RWPE1 (cell line): Measurements from ENCODE around the gene PDAP1.

ENCODE experiments used
- CTCF ChIA-PET: fragments of 350-600 bp; sonication (Branson Sonifier 250); formaldehyde crosslinking; extraction: SDS; loops from one replicate; lab custom pipeline; 2021; lab: Yijun Ruan, JAX
- POLR2A ChIA-PET: fragments of 400-600 bp; formaldehyde crosslinking; extraction: SDS; loops from one replicate; lab custom pipeline; 2020; ENCODE audit warnings: antibody characterized with exemption; ENCODE audit not compliant: low non-redundant PET; lab: Yijun Ruan, JAX
- DNase-seq: peaks from one replicate; pipeline ENCODE4 v3.0.0; 2012; ENCODE audit warnings: low spot score
- H3K27ac ChIP-seq: fragments of 450-650 bp; 2 replicates; pipeline ENCODE4 v1.5.1; 2017
- CTCF ChIP-seq: fragments of 450-650 bp; conservative IDR thresholded peaks from 2 replicates; pipeline ENCODE4 v1.5.1; 2017; ENCODE audit warnings: low read depth, mild to moderate bottlenecking

Gene PDAP1

GRCh38 chr7:99368750-99369389 is 39.5 kb downstream of the PDAP1 start:
- POLR2A ChIA-PET = no interaction called here
- DNase-seq = peak; percentile 37

GRCh38 chr7:99366646-99367045 is 41.8 kb downstream of the PDAP1 start:
- POLR2A ChIA-PET = no interaction called here
- DNase-seq = no peak
- H3K27ac ChIP-seq = peak overlapping the region; percentile 31
- no peak for TF ChIP-seq CTCF
- CTCF ChIA-PET = interaction anchor here (0.8 kb wide), 1 partner anchor 9 kb away, joined by 8 read pairs; no protein-coding TSS in a partner anchor

More at GRCh38 chr7:99368750-99369389, 39.5 kb downstream of the PDAP1 start:
- CTCF ChIA-PET = interaction anchor here (0.6 kb wide), 1 partner anchor 53 kb away, joined by 4 read pairs; no protein-coding TSS in a partner anchor
- H3K27ac ChIP-seq = peak overlapping the region; percentile 97
- no peak for TF ChIP-seq CTCF

- DNase-seq = peak; percentile 63
- POLR2A ChIA-PET = no interaction called here
- TF ChIP-seq CTCF = peak; percentile 80
- peak overlapping the region; percentile 41 for H3K27ac ChIP-seq
- CTCF ChIA-PET = interaction anchor here (0.5 to 0.8 kb wide), 9 partner anchors 8 to 138 kb away, joined by 3 to 8 read pairs (median 3); no protein-coding TSS in a partner anchor
Measured at GRCh38 chr7:99365318-99366141, 42.9 kb downstream of the PDAP1 start.

GRCh38 chr7:99363286-99363685 is 45.1 kb downstream of the PDAP1 start:
- POLR2A ChIA-PET = no interaction called here
- DNase-seq = no peak
- no peak overlapping the region for H3K27ac ChIP-seq
- TF ChIP-seq CTCF = no peak
- CTCF ChIA-PET = interaction anchor here (0.6 kb wide), 1 partner anchor 27 kb away, joined by 5 read pairs; no protein-coding TSS in a partner anchor

GRCh38 chr7:99362801-99363200 is 45.6 kb downstream of the PDAP1 start:
- no peak overlapping the region for H3K27ac ChIP-seq
- DNase-seq = no peak
- ChIA-PET CTCF (interaction anchor here (0.6 kb wide), 1 partner anchor 27 kb away, joined by 5 read pairs; no protein-coding TSS in a partner anchor), POLR2A (interaction anchor here (0.6 kb wide), 1 partner anchor 46 kb away, joined by 3 read pairs; the partner anchor contains the start of gene BUD31)
- TF ChIP-seq CTCF = no peak
